Neural progenitor cell (in vitro differentiated cells): ENCODE measurements around the gene FGF19. TPM values are rescaled to one million over a fixed set of nuclear protein-coding genes. Genes with fewer than 3 reads are reported as not detected.

Experiments used
- DNase-seq: peaks from one replicate; pipeline ENCODE4 v3.0.0-alpha.2; 2016; ENCODE audit warnings: low spot score
- H2AFZ ChIP-seq: fragments of 200-600 bp; sonication (generic); replicated peaks from 2 replicates; pipeline ENCODE4 v1.6.1; 2016; ENCODE audit warnings: antibody characterized with exemption
- H3F3A ChIP-seq: fragments of 200-600 bp; sonication (generic); 2 replicates; pipeline ENCODE4 v1.6.1; 2016; ENCODE audit warnings: antibody characterized with exemption, low read depth
- H3K27ac ChIP-seq: fragments of 200-600 bp; sonication (generic); 2 replicates; pipeline ENCODE4 v1.5.1; 2016; ENCODE audit warnings: mild to moderate bottlenecking
- H3K27me3 ChIP-seq: fragments of 200-600 bp; sonication (generic); 2 replicates; pipeline ENCODE4 v1.6.1; 2016; ENCODE audit warnings: mild to moderate bottlenecking, moderate library complexity
- H3K36me3 ChIP-seq: fragments of 200-600 bp; sonication (generic); 2 replicates; pipeline ENCODE4 v1.5.1; 2016
- H3K4me1 ChIP-seq: fragments of 200-600 bp; sonication (generic); 2 replicates; pipeline ENCODE4 v1.6.1; 2016; ENCODE audit warnings: mixed run types
- H3K4me2 ChIP-seq: fragments of 200-600 bp; sonication (generic); 2 replicates; pipeline ENCODE4 v1.6.1; 2016
- H3K4me3 ChIP-seq: fragments of 200-600 bp; sonication (generic); 2 replicates; pipeline ENCODE4 v1.5.1; 2016
- H3K79me2 ChIP-seq: fragments of 200-600 bp; sonication (generic); 2 replicates; pipeline ENCODE4 v1.6.1; 2016; ENCODE audit warnings: low read depth
- H3K9ac ChIP-seq: fragments of 200-600 bp; sonication (generic); 2 replicates; pipeline ENCODE4 v1.6.1; 2016
- H3K9me3 ChIP-seq: fragments of 200-600 bp; sonication (generic); 2 replicates; pipeline ENCODE4 v1.5.1; 2016; ENCODE audit warnings: low read depth
- H4K20me1 ChIP-seq: fragments of 200-600 bp; sonication (generic); 2 replicates; pipeline ENCODE4 v1.6.1; 2016; ENCODE audit warnings: low read depth
- H3K27ac Mint-ChIP-seq: 3 replicates; pipeline ENCODE4 v1.8.0; 2021; ENCODE audit warnings: mixed read lengths
- H3K27me3 Mint-ChIP-seq: 2 replicates; pipeline ENCODE4 v1.8.0; 2022; ENCODE audit warnings: low read depth, mild to moderate bottlenecking, inconsistent platforms, moderate library complexity, mixed read lengths; ENCODE audit not compliant: insufficient read depth
- H3K36me3 Mint-ChIP-seq: 3 replicates; pipeline ENCODE4 v1.8.0; 2021; ENCODE audit warnings: mixed read lengths
- H3K4me1 Mint-ChIP-seq: 3 replicates; pipeline ENCODE4 v1.8.0; 2021; ENCODE audit warnings: mixed read lengths
- H3K4me3 Mint-ChIP-seq: 3 replicates; pipeline ENCODE4 v1.8.0; 2021; ENCODE audit warnings: mild to moderate bottlenecking, moderate library complexity, mixed read lengths
- H3K9me3 Mint-ChIP-seq: 3 replicates; pipeline ENCODE4 v1.8.0; 2020; ENCODE audit warnings: mixed read lengths
- CTCF ChIP-seq: fragments of 200-600 bp; sonication (generic); IDR thresholded peaks from 2 replicates; pipeline ENCODE4 v1.5.1; 2017; ENCODE audit warnings: antibody characterized with exemption, mild to moderate bottlenecking
- EZH2 ChIP-seq: fragments of 200-600 bp; sonication (generic); IDR thresholded peaks from 2 replicates; pipeline ENCODE4 v1.6.1; 2017; ENCODE audit warnings: antibody characterized with exemption, mild to moderate bottlenecking, moderate library complexity
- EZH2phosphoT487 ChIP-seq: fragments of 200-600 bp; sonication (generic); IDR thresholded peaks from 2 replicates; pipeline ENCODE4 v1.6.1; 2017; ENCODE audit warnings: antibody characterized with exemption
- total RNA-seq: library from RNA; depleted of rRNA; stranded (reverse); fragments of >200 nt; gene quantifications from 2 replicates; pipeline ENCODE4 v1.2.3, GENCODE V29; 2015; ENCODE audit warnings: low replicate concordance

The FGF19 gene
- total RNA-seq, 1 donor from 2014 or later = not detected

GRCh38 chr11:69734841-69735240 lies 31.0 kb upstream of the FGF19 start:
- H2AFZ ChIP-seq = no peak overlapping the region
- H3K27me3 ChIP-seq = no peaks in the 10 kb centered on the region
- H3K9me3 Mint-ChIP-seq = peaks cover 12% of the 10 kb centered on the region
- H3K36me3 Mint-ChIP-seq = no peaks in the 10 kb centered on the region
- H3K27me3 Mint-ChIP-seq = peaks cover 3% of the 10 kb centered on the region
- no peaks in the 10 kb centered on the region for H3K79me2 ChIP-seq
- H3K9me3 ChIP-seq = no peaks in the 10 kb centered on the region
- H4K20me1 ChIP-seq = no peaks in the 10 kb centered on the region
- H3K4me3 Mint-ChIP-seq = no peak overlapping the region
- H3K4me1 Mint-ChIP-seq = no peaks in the 10 kb centered on the region
- no peaks in the 10 kb centered on the region for H3K4me1 ChIP-seq
- TF ChIP-seq CTCF (no peak), EZH2phosphoT487 (no peak), EZH2 (no peak)
- no peak overlapping the region for H3K9ac ChIP-seq
- H3K4me3 ChIP-seq = no peak overlapping the region
- no peaks in the 10 kb centered on the region for H3K36me3 ChIP-seq
- H3K27ac ChIP-seq = no peak overlapping the region
- no peaks in the 10 kb centered on the region for H3F3A ChIP-seq
- DNase-seq = no peak
- H3K4me2 ChIP-seq = no peak overlapping the region
- H3K27ac Mint-ChIP-seq = no peak overlapping the region

- Mint-ChIP-seq H3K4me3 (no peak overlapping the region), H3K27me3 (peaks cover 3% of the 10 kb centered on the region), H3K9me3 (peaks cover 10% of the 10 kb centered on the region), H3K27ac (no peak overlapping the region), H3K36me3 (no peaks in the 10 kb centered on the region), H3K4me1 (no peaks in the 10 kb centered on the region)
- no peak overlapping the region for H3K27ac ChIP-seq
- no peaks in the 10 kb centered on the region for H3K36me3 ChIP-seq
- no peak for TF ChIP-seq EZH2
- TF ChIP-seq EZH2phosphoT487 = no peak
- DNase-seq = no peak
- no peaks in the 10 kb centered on the region for H4K20me1 ChIP-seq
- no peaks in the 10 kb centered on the region for H3F3A ChIP-seq
- no peaks in the 10 kb centered on the region for H3K27me3 ChIP-seq
- H3K4me1 ChIP-seq = no peaks in the 10 kb centered on the region
- H3K4me2 ChIP-seq = no peak overlapping the region
- no peak overlapping the region for H2AFZ ChIP-seq
- no peaks in the 10 kb centered on the region for H3K79me2 ChIP-seq
- H3K9me3 ChIP-seq = no peaks in the 10 kb centered on the region
- H3K9ac ChIP-seq = no peak overlapping the region
- H3K4me3 ChIP-seq = no peak overlapping the region
Measured at GRCh38 chr11:69734367-69734766, 30.5 kb upstream of the FGF19 start.

GRCh38 chr11:69732910-69733309 lies 29.1 kb upstream of the FGF19 start:
- DNase-seq = no peak
- Histone ChIP-seq H3K27me3 (no peaks in the 10 kb centered on the region), H3K4me1 (no peaks in the 10 kb centered on the region), H3K27ac (no peak overlapping the region), H3K4me2 (no peak overlapping the region), H4K20me1 (no peaks in the 10 kb centered on the region), H2AFZ (no peak overlapping the region), H3F3A (no peaks in the 10 kb centered on the region), H3K9me3 (no peaks in the 10 kb centered on the region), H3K4me3 (no peak overlapping the region), H3K36me3 (no peaks in the 10 kb centered on the region), H3K79me2 (no peaks in the 10 kb centered on the region), H3K9ac (no peak overlapping the region)
- Mint-ChIP-seq H3K4me3 (no peak overlapping the region), H3K9me3 (peaks cover 10% of the 10 kb centered on the region), H3K27me3 (peaks cover 6% of the 10 kb centered on the region), H3K4me1 (no peaks in the 10 kb centered on the region), H3K27ac (no peak overlapping the region), H3K36me3 (no peaks in the 10 kb centered on the region)
- TF ChIP-seq EZH2 (no peak), EZH2phosphoT487 (no peak), CTCF (no peak)

- no peak overlapping the region for H2AFZ ChIP-seq
- H3K9me3 ChIP-seq = no peaks in the 10 kb centered on the region
- H3K9ac ChIP-seq = no peak overlapping the region
- no peaks in the 10 kb centered on the region for H3K36me3 ChIP-seq
- H3K4me3 ChIP-seq = no peak overlapping the region
- TF ChIP-seq EZH2phosphoT487 (no peak), CTCF (no peak), EZH2 (no peak)
- DNase-seq = no peak
- Mint-ChIP-seq H3K9me3 (peaks cover 10% of the 10 kb centered on the region), H3K27me3 (peaks cover 6% of the 10 kb centered on the region), H3K27ac (no peak overlapping the region), H3K36me3 (no peaks in the 10 kb centered on the region), H3K4me3 (no peak overlapping the region), H3K4me1 (no peaks in the 10 kb centered on the region)
- H3K27ac ChIP-seq = no peak overlapping the region
- no peaks in the 10 kb centered on the region for H3F3A ChIP-seq
- no peak overlapping the region for H3K4me2 ChIP-seq
- H3K4me1 ChIP-seq = no peaks in the 10 kb centered on the region
- no peaks in the 10 kb centered on the region for H4K20me1 ChIP-seq
- H3K79me2 ChIP-seq = no peaks in the 10 kb centered on the region
- no peaks in the 10 kb centered on the region for H3K27me3 ChIP-seq
Measured at GRCh38 chr11:69731110-69731509, 27.3 kb upstream of the FGF19 start.
